HepG2 (cell line): ENCODE results near the gene COL18A1. TPM values are rescaled to one million over a fixed set of nuclear protein-coding genes. Genes with fewer than 3 reads are reported as not detected.

Experiments used
- ATAC-seq: fragments of 200-7000 bp; cut with Tn5 transposase; 3 replicates; pipeline ENCODE4 v1.9.1; 2020; ENCODE audit warnings: mild to moderate bottlenecking, moderate library complexity
- BruUV-seq: library from RNA; stranded (reverse); fragments of 400-500 nt; replicated peaks from 2 replicates; lab custom pipeline; 2021; lab: Mats Ljungman, UMichigan
- CTCF ChIA-PET: fragments of 300-600 bp; formaldehyde crosslinking; extraction: SDS; loops from one replicate; lab custom pipeline; 2021; ENCODE audit warnings: low total read pairs, inconsistent platforms, low intra/inter-chr PET ratio; lab: Yijun Ruan, JAX
- POLR2A ChIA-PET: fragments of 350-600 bp; sonication (Branson Sonifier 250); formaldehyde crosslinking; loops from one replicate; lab custom pipeline; 2020; ENCODE audit warnings: antibody characterized with exemption, inconsistent platforms; lab: Yijun Ruan, JAX
- DNase-seq: peaks from one replicate; pipeline ENCODE4 v3.0.0-alpha.2; 2015; ENCODE audit warnings: low spot score
- FAIRE-seq: peaks from 3 replicates; lab custom pipeline; 2011; peaks lifted over from hg19 to GRCh38; lab: Jason Lieb, UNC
- H2AFZ ChIP-seq: one replicate; pipeline ENCODE4 v1.6.1; 2011; ENCODE audit warnings: low read length, inconsistent platforms
- H3K27ac ChIP-seq: fragments of 300-600 bp; 3 replicates; pipeline ENCODE4 v1.8.0; 2011; ENCODE audit warnings: mixed run types, mild to moderate bottlenecking, mixed read lengths, low read length, inconsistent platforms; ENCODE audit not compliant: insufficient read depth; ENCODE audit errors: extremely low read length
- H3K27me3 ChIP-seq, 2 experiments: fragments of 200-600 bp in 1 of 2; 2 replicates in 1 of 2; 3 replicates in 1 of 2; pipeline versions ENCODE4 v1.6.0 to v1.8.0; 2011; ENCODE audit warnings: low read length in 2 of 2, mild to moderate bottlenecking in 2 of 2, moderate library complexity in 2 of 2, inconsistent platforms in 1 of 2; ENCODE audit not compliant: insufficient read depth in 2 of 2, control insufficient read depth in 1 of 2
- H3K36me3 ChIP-seq, 2 experiments: fragments of 200-600 bp in 1 of 2; replicated peaks in 1 of 2; 2 replicates in 1 of 2; 3 replicates in 1 of 2; pipeline versions ENCODE4 v1.5.1 to v1.8.0; 2011; ENCODE audit warnings: low read length in 2 of 2, inconsistent platforms in 1 of 2; ENCODE audit not compliant: insufficient read depth in 2 of 2, control insufficient read depth in 1 of 2
- H3K4me1 ChIP-seq: 2 replicates; pipeline ENCODE4 v1.5.1; 2012; ENCODE audit warnings: low read length, inconsistent platforms; ENCODE audit not compliant: insufficient read depth
- H3K4me2 ChIP-seq: 2 replicates; pipeline ENCODE4 v1.6.0; 2011; ENCODE audit warnings: low read depth, low read length, inconsistent platforms
- H3K4me3 ChIP-seq, 3 experiments: fragments of 200-600 bp in 1 of 3; sonication (generic), shearing (Covaris generic) in 1 of 3; replicated peaks in 1 of 3; 2 replicates each; pipeline ENCODE4 v1.5.1; 2011 to 2016; ENCODE audit warnings: low read length in 3 of 3, inconsistent platforms in 2 of 3, low read depth in 2 of 3, mild to moderate bottlenecking in 2 of 3, control low read depth in 1 of 3, mixed read lengths in 1 of 3; ENCODE audit not compliant: insufficient read depth in 1 of 3
- H3K79me2 ChIP-seq: one replicate; pipeline ENCODE4 v1.6.1; 2011; ENCODE audit warnings: low read length, inconsistent platforms; ENCODE audit not compliant: insufficient read depth
- H3K9ac ChIP-seq: 2 replicates; pipeline ENCODE4 v1.6.0; 2011; ENCODE audit warnings: mild to moderate bottlenecking, low read depth, low read length, inconsistent platforms; ENCODE audit not compliant: insufficient read depth
- H3K9me3 ChIP-seq: 2 replicates; pipeline ENCODE4 v1.5.1; 2012; ENCODE audit warnings: mild to moderate bottlenecking, low read length
- H4K20me1 ChIP-seq: 2 replicates; pipeline ENCODE4 v1.6.0; 2011; ENCODE audit warnings: inconsistent platforms, mild to moderate bottlenecking, low read length, moderate library complexity; ENCODE audit not compliant: insufficient read depth
- AKAP8 ChIP-seq: sonication (generic); formaldehyde crosslinking; IDR thresholded peaks from 2 replicates; pipeline ENCODE4 v1.5.1; 2020; ENCODE audit warnings: mild to moderate bottlenecking, missing genetic modification reagents
- ERF ChIP-seq: IDR thresholded peaks from 2 replicates; pipeline ENCODE4 v1.6.1; 2018; ENCODE audit warnings: missing biosample characterization, missing genetic modification reagents
- FLYWCH1 ChIP-seq: sonication (generic); formaldehyde crosslinking; IDR thresholded peaks from 2 replicates; pipeline ENCODE4 v1.8.1; 2023; ENCODE audit warnings: mild to moderate bottlenecking, missing genetic modification reagents
- FOXK1 ChIP-seq: sonication (generic); formaldehyde crosslinking; IDR thresholded peaks from 2 replicates; pipeline ENCODE4 v1.4.0; 2020; ENCODE audit warnings: low read depth, missing genetic modification reagents, borderline replicate concordance
- HIVEP1 ChIP-seq: sonication (generic); formaldehyde crosslinking; IDR thresholded peaks from 2 replicates; pipeline ENCODE4 v1.4.0; 2020; ENCODE audit warnings: mild to moderate bottlenecking, missing genetic modification reagents
- KDM2A ChIP-seq: sonication (generic); formaldehyde crosslinking; IDR thresholded peaks from 2 replicates; pipeline ENCODE4 v1.4.0; 2020; ENCODE audit warnings: low read depth, missing genetic modification reagents, borderline replicate concordance
- MBD4 ChIP-seq: IDR thresholded peaks from 2 replicates; pipeline ENCODE4 v1.6.1; 2012; ENCODE audit warnings: low read length, inconsistent platforms, borderline replicate concordance
- NCOA5 ChIP-seq: sonication (generic); formaldehyde crosslinking; IDR thresholded peaks from 2 replicates; pipeline ENCODE4 v1.4.0; 2020; ENCODE audit warnings: missing genetic modification reagents
- NFKB2 ChIP-seq: sonication (generic); formaldehyde crosslinking; IDR thresholded peaks from 2 replicates; pipeline ENCODE4 v1.4.0; 2020; ENCODE audit warnings: missing genetic modification reagents, borderline replicate concordance
- PHF5A ChIP-seq: IDR thresholded peaks from one replicate; pipeline ENCODE4 v1.6.1; 2018; ENCODE audit warnings: low read depth, missing genetic modification reagents; ENCODE audit not compliant: unreplicated experiment
- POLR2AphosphoS2 ChIP-seq: IDR thresholded peaks from 2 replicates; pipeline ENCODE4 v1.6.1; 2011; ENCODE audit warnings: low read depth, low read length, improper control_type of control experiment
- RBM22 ChIP-seq: fragments of 200-400 bp; formaldehyde crosslinking; optimal IDR thresholded peaks from 2 replicates; pipeline ENCODE3; 2017; ENCODE audit warnings: mild to moderate bottlenecking, low read length, moderate library complexity
- YEATS2 ChIP-seq: sonication (generic); formaldehyde crosslinking; IDR thresholded peaks from 2 replicates; pipeline ENCODE4 v1.4.0; 2020; ENCODE audit warnings: missing genetic modification reagents, borderline replicate concordance
- ZNF563 ChIP-seq: sonication (generic); formaldehyde crosslinking; IDR thresholded peaks from 2 replicates; pipeline ENCODE4 v1.8.0; 2022; ENCODE audit warnings: mild to moderate bottlenecking, moderate library complexity, missing genetic modification reagents
- WGBS: methylation state at CpG from one replicate; pipeline ENCODE4 v1.1.6; 2017; ENCODE audit warnings: low lambda C conversion rate; 5-methylcytosine and 5-hydroxymethylcytosine counted together
- in situ Hi-C: cut with HindIII; loops from 2 replicates; pipeline ENCODE4 v1.10.0; 2017; ENCODE audit warnings: low pct_unique_long_range_greater_than_20kb; ENCODE audit not compliant: extremely low pct_ligation_motif_present
- intact Hi-C: fragments of 100-400 bp; cut with micrococcal nuclease; formaldehyde crosslinking; loops from one replicate; pipeline ENCODE4 v1.10.0; 2022; ENCODE audit not compliant: unreplicated experiment
- polyA plus RNA-seq, 8 experiments: library from polyadenylated mRNA; depleted of rRNA in 3 of 8; stranded (reverse) in 7 of 8; unstranded in 1 of 8; fragments of >200 nt; fragmentation: Illumina TruSeq in 4 of 8; extraction: Trizol in 4 of 8; gene quantifications; 2 replicates each; pipeline versions ENCODE4 v1.2.1 to v1.2.3, GENCODE V29; 2011 to 2016; ENCODE audit warnings: low read depth in 4 of 8, missing spikeins in 1 of 8, mixed read lengths in 1 of 8; ENCODE audit not compliant: insufficient read depth in 1 of 8
- total RNA-seq, 5 experiments: library from RNA; depleted of rRNA; stranded (reverse); fragments of >200 nt; fragmentation: Illumina TruSeq; extraction: Trizol; gene quantifications; 2 replicates each; pipeline ENCODE4 v1.2.3, GENCODE V29; 2016; ENCODE audit warnings: low read depth in 1 of 5
- TF ChIP-seq, protein P1 (sequence below): sonication (generic); formaldehyde crosslinking; IDR thresholded peaks from 2 replicates; pipeline ENCODE4 v1.5.0; 2020; ENCODE audit warnings: missing genetic modification reagents
- TF ChIP-seq, protein P2 (sequence below): sonication (generic); formaldehyde crosslinking; IDR thresholded peaks from 2 replicates; pipeline ENCODE4 v1.4.0; 2020; ENCODE audit warnings: mild to moderate bottlenecking, missing genetic modification reagents, borderline replicate concordance

COL18A1 gene
- total and polyA plus RNA-seq, 2 of the 13 experiments (the other 11 are each of a cell fraction or from before 2014, with no cell fraction given) = 79.0 to 102 TPM

DNA sequence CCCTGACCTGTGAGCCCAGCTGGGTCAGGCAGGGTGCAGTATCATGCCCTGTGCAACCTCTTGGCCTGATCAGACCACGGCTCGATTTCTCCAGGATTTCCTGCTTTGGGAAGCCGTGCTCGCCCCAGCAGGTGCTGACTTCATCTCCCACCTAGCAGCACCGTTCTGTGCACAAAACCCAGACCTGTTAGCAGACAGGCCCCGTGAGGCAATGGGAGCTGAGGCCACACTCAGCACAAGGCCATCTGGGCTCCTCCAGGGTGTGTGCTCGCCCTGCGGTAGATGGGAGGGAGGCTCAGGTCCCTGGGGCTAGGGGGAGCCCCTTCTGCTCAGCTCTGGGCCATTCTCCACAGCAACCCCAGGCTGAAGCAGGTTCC is 107.6 kb downstream of the COL18A1 start:
- H2AFZ ChIP-seq = no peak overlapping the region
- no peaks in the 10 kb centered on the region for H4K20me1 ChIP-seq
- ATAC-seq (no peak), DNase-seq (no peak), FAIRE-seq (no peak)
- H3K36me3 ChIP-seq = peaks cover 17 to 33% of the 10 kb centered on the region in 2 experiments; a peak in 3 of 5 replicates
- no TSS peak for BruUV-seq
- TF ChIP-seq ZNF563 (CRISPR knock-in tag) (no peak), FLYWCH1 (CRISPR knock-in tag) (no peak), HIVEP1 (CRISPR knock-in tag) (0 out of 2 replicates have a peak, but pooled peaks have one; percentile 37), PHF5A (CRISPR knock-in tag) (no peak), AKAP8 (CRISPR knock-in tag) (peak; percentile 83; the same call in 1 of the 2 replicates), ERF (no peak)
- TF ChIP-seq, protein P1, sequence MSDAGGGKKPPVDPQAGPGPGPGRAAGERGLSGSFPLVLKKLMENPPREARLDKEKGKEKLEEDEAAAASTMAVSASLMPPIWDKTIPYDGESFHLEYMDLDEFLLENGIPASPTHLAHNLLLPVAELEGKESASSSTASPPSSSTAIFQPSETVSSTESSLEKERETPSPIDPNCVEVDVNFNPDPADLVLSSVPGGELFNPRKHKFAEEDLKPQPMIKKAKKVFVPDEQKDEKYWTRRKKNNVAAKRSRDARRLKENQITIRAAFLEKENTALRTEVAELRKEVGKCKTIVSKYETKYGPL (CRISPR knock-in tag) = no peak
- no peak overlapping the region for H3K9ac ChIP-seq
- CTCF ChIA-PET = no interaction called here
- no peaks in the 10 kb centered on the region for H3K27me3 ChIP-seq
- in situ Hi-C loops = no loop called here
- POLR2A ChIA-PET = interaction anchor here (1.6 kb wide), 1 partner anchor 13 kb away, joined by 8 read pairs; no protein-coding TSS in a partner anchor
- peaks cover 17% of the 10 kb centered on the region for H3K4me1 ChIP-seq
- no peak overlapping the region for H3K4me2 ChIP-seq
- H3K79me2 ChIP-seq = no peaks in the 10 kb centered on the region
- no peak overlapping the region for H3K4me3 ChIP-seq
- WGBS = 90% methylated on average over 6 of the region's 8 CpGs
- H3K9me3 ChIP-seq = no peaks in the 10 kb centered on the region
- no peak overlapping the region for H3K27ac ChIP-seq
- intact Hi-C loops = no loop called here

DNA sequence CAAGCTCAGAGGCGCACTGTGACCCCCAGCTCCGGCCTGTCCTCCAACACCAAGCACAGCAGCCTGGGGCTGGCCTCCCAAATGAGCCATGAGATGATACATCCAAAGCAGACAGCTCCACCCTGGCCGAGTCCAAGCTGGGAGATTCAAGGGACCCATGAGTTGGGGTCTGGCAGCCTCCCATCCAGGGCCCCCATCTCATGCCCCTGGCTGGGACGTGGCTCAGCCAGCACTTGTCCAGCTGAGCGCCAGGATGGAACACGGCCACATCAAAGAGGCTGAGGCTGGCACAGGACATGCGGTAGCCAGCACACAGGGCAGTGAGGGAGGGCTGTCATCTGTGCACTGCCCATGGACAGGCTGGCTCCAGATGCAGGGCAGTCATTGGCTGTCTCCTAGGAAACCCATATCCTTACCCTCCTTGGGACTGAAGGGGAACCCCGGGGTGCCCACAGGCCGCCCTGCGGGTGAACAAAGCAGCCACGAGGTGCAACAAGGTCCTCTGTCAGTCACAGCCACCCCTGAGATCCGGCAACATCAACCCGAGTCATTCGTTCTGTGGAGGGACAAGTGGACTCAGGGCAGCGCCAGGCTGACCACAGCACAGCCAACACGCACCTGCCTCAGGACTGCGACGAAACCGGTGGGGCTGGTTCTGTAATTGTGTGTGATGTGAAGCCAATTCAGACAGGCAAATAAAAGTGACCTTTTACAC is 108.2 kb downstream of the COL18A1 start:
- WGBS = 88% methylated on average over 7 of the region's 19 CpGs
- intact Hi-C loops = no loop called here
- TF ChIP-seq NFKB2 (0 out of 2 replicates have a peak, but pooled peaks have one; percentile 20), AKAP8 (CRISPR knock-in tag) (peak; percentile 66; the same call in 1 of the 2 replicates), FOXK1 (CRISPR knock-in tag) (no peak), YEATS2 (CRISPR knock-in tag) (no peak), KDM2A (CRISPR knock-in tag) (0 out of 2 replicates have a peak, but pooled peaks have one; percentile 23), POLR2AphosphoS2 (peak; percentile 85; the same call in 1 of the 2 replicates), MBD4 (no peak), RBM22 (peak; percentile 64), NCOA5 (CRISPR knock-in tag) (no peak), HIVEP1 (CRISPR knock-in tag) (no peak)
- TF ChIP-seq, protein P2, sequence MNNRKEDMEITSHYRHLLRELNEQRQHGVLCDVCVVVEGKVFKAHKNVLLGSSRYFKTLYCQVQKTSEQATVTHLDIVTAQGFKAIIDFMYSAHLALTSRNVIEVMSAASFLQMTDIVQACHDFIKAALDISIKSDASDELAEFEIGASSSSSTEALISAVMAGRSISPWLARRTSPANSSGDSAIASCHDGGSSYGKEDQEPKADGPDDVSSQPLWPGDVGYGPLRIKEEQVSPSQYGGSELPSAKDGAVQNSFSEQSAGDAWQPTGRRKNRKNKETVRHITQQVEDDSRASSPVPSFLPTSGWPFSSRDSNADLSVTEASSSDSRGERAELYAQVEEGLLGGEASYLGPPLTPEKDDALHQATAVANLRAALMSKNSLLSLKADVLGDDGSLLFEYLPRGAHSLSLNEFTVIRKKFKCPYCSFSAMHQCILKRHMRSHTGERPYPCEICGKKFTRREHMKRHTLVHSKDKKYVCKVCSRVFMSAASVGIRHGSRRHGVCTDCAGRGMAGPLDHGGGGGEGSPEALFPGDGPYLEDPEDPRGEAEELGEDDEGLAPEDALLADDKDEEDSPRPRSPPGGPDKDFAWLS (CRISPR knock-in tag) = no peak

More for the DNA sequence above, 108.2 kb downstream of the COL18A1 start:
- no peak overlapping the region for H3K9ac ChIP-seq
- H3K4me3 ChIP-seq = no peak overlapping the region
- H3K4me2 ChIP-seq = no peak overlapping the region
- POLR2A ChIA-PET = interaction anchor here (1.6 kb wide), 1 partner anchor 12 kb away, joined by 8 read pairs; no protein-coding TSS in a partner anchor
- peaks cover 17% of the 10 kb centered on the region for H3K4me1 ChIP-seq
- DNase-seq (no peak), FAIRE-seq (no peak), ATAC-seq (no peak)
- no peaks in the 10 kb centered on the region for H3K9me3 ChIP-seq
- CTCF ChIA-PET = no interaction called here
- H3K36me3 ChIP-seq = peaks cover 17 to 33% of the 10 kb centered on the region in 2 experiments; a peak in 3 of 5 replicates
- in situ Hi-C loops = no loop called here
- peaks cover 3% of the 10 kb centered on the region for H3K79me2 ChIP-seq
- no peaks in the 10 kb centered on the region for H3K27me3 ChIP-seq
- TSS peak; percentile 75 for BruUV-seq
- H2AFZ ChIP-seq = no peak overlapping the region
- no peaks in the 10 kb centered on the region for H4K20me1 ChIP-seq
- no peak overlapping the region for H3K27ac ChIP-seq
